Mesenchymal stem cell (in vitro differentiated cells and primary cell): ENCODE results near the gene UBTD2.
"Not testable (repeated sequence)": the region's sequence is repeated elsewhere in the genome, so short reads cannot be mapped to it uniquely, and the experiment has no call there.

Experiments used
- DNase-seq: peaks from one replicate; pipeline ENCODE4 v3.0.0-alpha.2; 2013
- H2AFZ ChIP-seq: one replicate; pipeline ENCODE4 v1.6.1; 2013; ENCODE audit warnings: low read depth, mild to moderate bottlenecking, control low read depth, inconsistent platforms, low read length, moderate library complexity
- H2AK5ac ChIP-seq: 2 replicates; pipeline ENCODE4 v1.6.1; 2013; ENCODE audit warnings: low read length, moderate library complexity, mild to moderate bottlenecking, inconsistent platforms; ENCODE audit not compliant: severe bottlenecking
- H2BK120ac ChIP-seq: one replicate; pipeline ENCODE4 v1.6.1; 2013; ENCODE audit warnings: low read depth, mild to moderate bottlenecking, inconsistent platforms, low read length, moderate library complexity
- H2BK12ac ChIP-seq, 2 experiments: one replicate each; pipeline ENCODE4 v1.6.1; 2013; ENCODE audit warnings: inconsistent platforms in 2 of 2, low read length in 2 of 2, mild to moderate bottlenecking in 2 of 2, moderate library complexity in 2 of 2, control low read depth in 1 of 2
- H2BK15ac ChIP-seq: one replicate; pipeline ENCODE4 v1.6.1; 2013; ENCODE audit warnings: mild to moderate bottlenecking, low read depth, inconsistent platforms; ENCODE audit not compliant: poor library complexity, severe bottlenecking
- H2BK5ac ChIP-seq: 2 replicates; pipeline ENCODE4 v1.6.1; 2013; ENCODE audit warnings: low read depth, mild to moderate bottlenecking, low read length, control low read depth, inconsistent platforms; ENCODE audit not compliant: poor library complexity, severe bottlenecking
- H3K14ac ChIP-seq, 2 experiments: one replicate each; pipeline ENCODE4 v1.6.1; 2013; ENCODE audit warnings: inconsistent platforms in 2 of 2, low read length in 2 of 2, control low read depth in 1 of 2, mild to moderate bottlenecking in 1 of 2, moderate library complexity in 1 of 2
- H3K18ac ChIP-seq, 2 experiments: one replicate each; pipeline ENCODE4 v1.6.1; 2013; ENCODE audit warnings: inconsistent platforms in 2 of 2, low read length in 2 of 2, control low read depth in 1 of 2, low read depth in 1 of 2, mild to moderate bottlenecking in 1 of 2
- H3K23ac ChIP-seq, 2 experiments: one replicate each; pipeline ENCODE4 v1.6.1; 2013; ENCODE audit warnings: inconsistent platforms in 2 of 2, low read length in 2 of 2, mild to moderate bottlenecking in 2 of 2, moderate library complexity in 2 of 2, control low read depth in 1 of 2
- H3K27ac ChIP-seq: 2 replicates; pipeline ENCODE4 v1.5.1; 2013; ENCODE audit warnings: mild to moderate bottlenecking, moderate library complexity, low read length, control low read depth, inconsistent platforms; ENCODE audit not compliant: poor library complexity, severe bottlenecking
- H3K27me3 ChIP-seq, 2 experiments: 2 replicates each; pipeline versions ENCODE4 v1.6.1 to v1.7.0; 2013; ENCODE audit warnings: low read length in 2 of 2, mild to moderate bottlenecking in 2 of 2, moderate library complexity in 2 of 2, control low read depth in 1 of 2, inconsistent platforms in 1 of 2; ENCODE audit not compliant: control insufficient read depth in 1 of 2, insufficient read depth in 1 of 2
- H3K36me3 ChIP-seq, 2 experiments: 2 replicates each; pipeline versions ENCODE4 v1.6.1 to v1.7.0; 2013; ENCODE audit warnings: low read length in 2 of 2, control low read depth in 1 of 2, inconsistent platforms in 1 of 2, low read depth in 1 of 2, mild to moderate bottlenecking in 1 of 2; ENCODE audit not compliant: insufficient read depth in 2 of 2, control insufficient read depth in 1 of 2
- H3K4ac ChIP-seq, 2 experiments: one replicate each; pipeline ENCODE4 v1.6.1; 2013; ENCODE audit warnings: inconsistent platforms in 2 of 2, low read length in 2 of 2, mild to moderate bottlenecking in 2 of 2, moderate library complexity in 2 of 2, control low read depth in 1 of 2, low read depth in 1 of 2
- H3K4me1 ChIP-seq: 2 replicates; pipeline ENCODE4 v1.6.1; 2013; ENCODE audit warnings: low read depth, low read length, control low read depth; ENCODE audit not compliant: control insufficient read depth, insufficient read depth
- H3K4me2 ChIP-seq: 2 replicates; pipeline ENCODE4 v1.6.1; 2013; ENCODE audit warnings: low read length, mild to moderate bottlenecking, inconsistent platforms; ENCODE audit not compliant: poor library complexity, severe bottlenecking
- H3K4me3 ChIP-seq, 2 experiments: 2 replicates each; pipeline versions ENCODE4 v1.5.1 to v1.7.0; 2013; ENCODE audit warnings: low read length in 2 of 2, mild to moderate bottlenecking in 2 of 2, control low read depth in 1 of 2, low read depth in 1 of 2; ENCODE audit not compliant: insufficient read depth in 1 of 2
- H3K79me1 ChIP-seq: replicated peaks from 2 replicates; pipeline ENCODE4 v1.6.1; 2013; ENCODE audit warnings: mild to moderate bottlenecking, control low read depth, low read length, inconsistent platforms; ENCODE audit not compliant: poor library complexity, severe bottlenecking
- H3K9ac ChIP-seq: 2 replicates; pipeline ENCODE4 v1.7.0; 2013; ENCODE audit warnings: mild to moderate bottlenecking, low read length, moderate library complexity
- H3K9me3 ChIP-seq: 2 replicates; pipeline ENCODE4 v1.7.0; 2013; ENCODE audit warnings: mild to moderate bottlenecking, low read length; ENCODE audit not compliant: control insufficient read depth
- H4K8ac ChIP-seq: one replicate; pipeline ENCODE4 v1.6.1; 2013; ENCODE audit warnings: inconsistent platforms, mild to moderate bottlenecking, low read length, moderate library complexity
- H4K91ac ChIP-seq: one replicate; pipeline ENCODE4 v1.6.1; 2013; ENCODE audit warnings: mild to moderate bottlenecking, low read length, inconsistent platforms
- WGBS: methylation state at CpG from one replicate; pipeline ENCODE4 v1.1.7; 2013; ENCODE audit warnings: mixed read lengths; 5-methylcytosine and 5-hydroxymethylcytosine counted together

UBTD2 gene

DNA sequence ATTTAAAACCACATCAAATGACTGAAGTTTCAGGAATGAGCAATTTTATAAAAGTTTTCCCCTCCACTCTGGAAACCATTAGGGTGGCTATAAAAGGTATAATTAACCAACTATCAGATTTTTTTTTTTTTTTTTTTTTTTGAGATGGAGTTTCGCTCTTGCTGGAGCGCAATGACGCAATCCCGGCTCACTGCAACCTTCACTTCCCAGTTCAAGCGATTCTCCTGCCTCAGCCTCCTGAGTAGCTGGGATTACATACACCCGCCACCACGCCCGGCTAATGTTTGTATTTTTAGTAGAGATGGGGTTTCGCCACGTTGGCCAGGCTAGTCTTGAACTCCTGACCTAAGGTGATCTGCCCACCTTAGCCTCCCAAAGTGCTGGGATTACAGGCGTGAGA, 77.6 kb downstream of the UBTD2 start:
- H4K91ac ChIP-seq, H3K4me3 ChIP-seq, H3K14ac ChIP-seq, H2BK5ac ChIP-seq, H3K4ac ChIP-seq, H3K4me2 ChIP-seq, H3K9me3 ChIP-seq, H2BK120ac ChIP-seq, H2AFZ ChIP-seq, H2BK12ac ChIP-seq, H3K27ac ChIP-seq, H3K27me3 ChIP-seq, H3K4me1 ChIP-seq, H3K23ac ChIP-seq, H4K8ac ChIP-seq, H2AK5ac ChIP-seq, H2BK15ac ChIP-seq, H3K9ac ChIP-seq, DNase-seq, H3K18ac ChIP-seq: not testable (repeated sequence)
- H3K36me3 ChIP-seq: peaks cover 6 to 27% of the 10 kb centered on the region in 2 experiments
- WGBS: 98% methylated on average over 8 of the region's 11 CpGs
- peaks cover 17% of the 10 kb centered on the region for H3K79me1 ChIP-seq

GRCh38 chr5:172200476-172200875, 83.1 kb downstream of the UBTD2 start:
- Histone ChIP-seq H2BK5ac (no peak overlapping the region), H2BK15ac (no peak overlapping the region), H3K27ac (no peak overlapping the region), H4K91ac (no peak overlapping the region), H3K23ac (no peak overlapping the region), H3K9me3 (no peaks in the 10 kb centered on the region), H2AK5ac (no peak overlapping the region), H3K4me2 (no peak overlapping the region), H2BK12ac (no peak overlapping the region), H2BK120ac (no peak overlapping the region), H3K4ac (no peak overlapping the region), H2AFZ (no peak overlapping the region), H4K8ac (no peak overlapping the region), H3K14ac (no peak overlapping the region), H3K18ac (no peak overlapping the region), H3K4me1 (no peaks in the 10 kb centered on the region), H3K36me3 (no peaks in the 10 kb centered on the region), H3K9ac (no peak overlapping the region), H3K27me3 (peaks cover 0 to under 1% of the 10 kb centered on the region in 2 experiments), H3K4me3 (no peak overlapping the region), H3K79me1 (peaks cover 3% of the 10 kb centered on the region)
- WGBS: 98% methylated on average over 4 of the region's 6 CpGs
- no peak for DNase-seq

GRCh38 chr5:172199446-172199845, 84.1 kb downstream of the UBTD2 start:
- Histone ChIP-seq H3K36me3 (no peaks in the 10 kb centered on the region), H3K4ac (no peak overlapping the region), H3K27me3 (peaks cover 0 to 2% of the 10 kb centered on the region in 2 experiments), H3K4me3 (no peak overlapping the region), H3K23ac (no peak overlapping the region), H3K9me3 (no peaks in the 10 kb centered on the region), H3K18ac (no peak overlapping the region), H3K4me1 (no peaks in the 10 kb centered on the region), H3K9ac (no peak overlapping the region), H3K27ac (no peak overlapping the region), H2BK12ac (no peak overlapping the region), H2BK120ac (no peak overlapping the region), H2BK5ac (no peak overlapping the region), H2BK15ac (no peak overlapping the region), H2AK5ac (no peak overlapping the region), H2AFZ (no peak overlapping the region), H3K4me2 (no peak overlapping the region), H4K91ac (no peak overlapping the region), H3K79me1 (peaks cover 1% of the 10 kb centered on the region), H3K14ac (no peak overlapping the region), H4K8ac (no peak overlapping the region)
- no peak for DNase-seq
- 96% methylated on average over 10 of the region's 10 CpGs for WGBS

- not testable (repeated sequence) for H3K14ac ChIP-seq
Observed at GRCh38 chr5:172197775-172198174, 85.8 kb downstream of the UBTD2 start.

More at GRCh38 chr5:172197775-172198174, 85.8 kb downstream of the UBTD2 start:
- H3K79me1 ChIP-seq, H3K23ac ChIP-seq, H2BK12ac ChIP-seq, H3K18ac ChIP-seq, H2BK120ac ChIP-seq, H3K9ac ChIP-seq, H4K8ac ChIP-seq, H3K36me3 ChIP-seq, H4K91ac ChIP-seq, H3K4me2 ChIP-seq, H3K4me1 ChIP-seq, H3K4ac ChIP-seq, H3K27ac ChIP-seq, H2AK5ac ChIP-seq, H3K27me3 ChIP-seq, DNase-seq, H3K9me3 ChIP-seq, H2BK5ac ChIP-seq, H2BK15ac ChIP-seq, H3K4me3 ChIP-seq, H2AFZ ChIP-seq: not testable (repeated sequence)
- 85% methylated on average over 4 of the region's 4 CpGs for WGBS
